HEK293T (cell line): ENCODE measurements around the gene NTNG2.

Experiments used
- CTCF ChIA-PET: fragments of 350-600 bp; formaldehyde crosslinking; extraction: SDS; loops from one replicate; lab custom pipeline; 2021; ENCODE audit warnings: antibody characterized with exemption, inconsistent platforms; lab: Yijun Ruan, JAX
- POLR2A ChIA-PET: fragments of 350-600 bp; formaldehyde crosslinking; extraction: SDS; loops from one replicate; lab custom pipeline; 2020; ENCODE audit warnings: antibody characterized with exemption, inconsistent platforms; lab: Yijun Ruan, JAX
- DNase-seq: peaks from one replicate; pipeline ENCODE4 v3.0.0; 2012; ENCODE audit warnings: mixed read lengths; ENCODE audit errors: extremely low spot score
- ARNT ChIP-seq: fragments of 450-650 bp; IDR thresholded peaks from 2 replicates; pipeline ENCODE4 v1.6.1; 2017; ENCODE audit warnings: mild to moderate bottlenecking
- BHLHE40 ChIP-seq: fragments of 450-650 bp; IDR thresholded peaks from 2 replicates; pipeline ENCODE4 v1.6.1; 2016; ENCODE audit warnings: mild to moderate bottlenecking, moderate library complexity, borderline replicate concordance
- CTBP1 ChIP-seq: fragments of 450-650 bp; IDR thresholded peaks from 2 replicates; pipeline ENCODE4 v1.6.1; 2016; ENCODE audit warnings: borderline replicate concordance
- ELF4 ChIP-seq: fragments of 450-650 bp; IDR thresholded peaks from 2 replicates; pipeline ENCODE4 v1.6.1; 2017; ENCODE audit warnings: antibody characterized with exemption
- FOXA1 ChIP-seq: fragments of 450-650 bp; IDR thresholded peaks from 2 replicates; pipeline ENCODE4 v1.6.1; 2016; ENCODE audit warnings: mild to moderate bottlenecking
- FOXK2 ChIP-seq: fragments of 450-650 bp; IDR thresholded peaks from 2 replicates; pipeline ENCODE4 v1.6.1; 2016; ENCODE audit warnings: mild to moderate bottlenecking
- FOXM1 ChIP-seq: fragments of 450-650 bp; IDR thresholded peaks from 2 replicates; pipeline ENCODE4 v1.6.1; 2017; ENCODE audit warnings: mild to moderate bottlenecking, borderline replicate concordance
- HDGF ChIP-seq: fragments of 450-650 bp; IDR thresholded peaks from 2 replicates; pipeline ENCODE4 v1.6.1; 2017; ENCODE audit warnings: antibody characterized with exemption, borderline replicate concordance
- L3MBTL2 ChIP-seq: fragments of 450-650 bp; conservative IDR thresholded peaks from 2 replicates; pipeline ENCODE4 v1.6.1; 2016; ENCODE audit warnings: mild to moderate bottlenecking
- LEF1 ChIP-seq: fragments of 450-650 bp; IDR thresholded peaks from 2 replicates; pipeline ENCODE4 v1.6.1; 2017; ENCODE audit warnings: mild to moderate bottlenecking, borderline replicate concordance
- NFRKB ChIP-seq: fragments of 450-650 bp; IDR thresholded peaks from 2 replicates; pipeline ENCODE4 v1.6.1; 2016; ENCODE audit warnings: mild to moderate bottlenecking, moderate library complexity
- SP1 ChIP-seq: fragments of 450-650 bp; IDR thresholded peaks from 2 replicates; pipeline ENCODE4 v1.6.1; 2017
- SUZ12 ChIP-seq: fragments of 450-650 bp; IDR thresholded peaks from 2 replicates; pipeline ENCODE4 v1.6.1; 2016; ENCODE audit warnings: mild to moderate bottlenecking
- TARDBP ChIP-seq: fragments of 450-650 bp; IDR thresholded peaks from 2 replicates; pipeline ENCODE4 v1.6.1; 2016
- ZNF384 ChIP-seq: fragments of 450-650 bp; IDR thresholded peaks from 2 replicates; pipeline ENCODE4 v1.6.1; 2016
- TF ChIP-seq, protein P1 (sequence below): fragments of 450-650 bp; IDR thresholded peaks from 2 replicates; pipeline ENCODE4 v1.6.1; 2016

NTNG2 gene

GRCh38 chr9:132201139-132201538, 39.3 kb downstream of the NTNG2 start:
- CTCF ChIA-PET: no interaction called here
- TF ChIP-seq SUZ12: no peak
- DNase-seq: no peak
- POLR2A ChIA-PET: no interaction called here

DNA sequence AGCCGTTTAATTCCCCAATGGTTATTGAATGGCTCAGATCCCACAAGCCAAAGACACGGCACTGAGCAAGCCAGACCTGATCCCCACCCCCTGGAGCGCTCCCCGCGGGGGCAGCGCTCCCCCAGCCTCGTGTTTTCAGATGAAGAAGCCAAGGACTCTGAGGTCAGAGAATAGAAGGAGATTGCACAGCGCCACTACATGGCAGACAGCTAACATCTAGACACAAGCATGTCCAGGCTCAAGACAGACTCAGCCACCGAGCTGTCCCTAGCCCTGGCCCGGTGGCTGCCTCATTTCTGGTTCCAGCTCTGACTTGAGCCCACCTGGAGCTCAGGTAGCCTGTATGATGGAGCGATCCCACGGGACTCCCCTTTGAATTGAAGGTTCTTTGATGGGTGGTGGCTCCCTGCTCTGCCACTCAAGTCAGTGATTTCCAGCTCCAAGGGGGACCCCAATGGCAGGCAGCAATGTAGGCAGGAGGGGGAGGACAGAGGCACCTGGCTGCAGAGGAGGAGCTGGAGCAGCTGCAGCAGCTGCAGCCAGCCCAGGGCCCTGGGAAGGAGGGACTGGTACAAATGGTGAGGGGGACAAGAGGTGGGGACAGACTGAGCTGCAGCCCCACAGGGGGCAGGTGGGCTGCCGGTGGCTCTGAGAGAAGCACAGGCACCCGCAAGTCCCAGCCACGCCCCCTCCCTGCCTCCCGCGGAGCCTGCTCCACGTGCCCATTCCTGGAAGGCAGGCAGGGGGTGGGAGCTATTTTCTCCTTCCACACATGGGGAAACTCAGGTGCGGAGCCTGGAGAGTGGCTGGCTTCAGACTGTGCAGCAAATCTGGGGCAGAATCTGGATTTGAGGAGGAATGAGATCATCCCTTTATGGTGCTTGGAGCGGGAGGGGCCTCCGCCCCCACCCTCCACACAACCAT, 40.2 kb downstream of the NTNG2 start:
- POLR2A ChIA-PET: no interaction called here

GRCh38 chr9:132204883-132205282, 43.0 kb downstream of the NTNG2 start:
- DNase-seq: no peak
- ChIA-PET CTCF (no interaction called here), POLR2A (no interaction called here)
- TF ChIP-seq CTBP1 (no peak), TARDBP (no peak), SUZ12 (no peak), ARNT (no peak), ZNF384 (no peak), L3MBTL2 (no peak), BHLHE40 (no peak), FOXM1 (no peak), FOXA1 (no peak), FOXK2 (no peak), ELF4 (no peak), LEF1 (no peak), HDGF (no peak), SP1 (no peak), NFRKB (no peak)
- TF ChIP-seq, protein P1, sequence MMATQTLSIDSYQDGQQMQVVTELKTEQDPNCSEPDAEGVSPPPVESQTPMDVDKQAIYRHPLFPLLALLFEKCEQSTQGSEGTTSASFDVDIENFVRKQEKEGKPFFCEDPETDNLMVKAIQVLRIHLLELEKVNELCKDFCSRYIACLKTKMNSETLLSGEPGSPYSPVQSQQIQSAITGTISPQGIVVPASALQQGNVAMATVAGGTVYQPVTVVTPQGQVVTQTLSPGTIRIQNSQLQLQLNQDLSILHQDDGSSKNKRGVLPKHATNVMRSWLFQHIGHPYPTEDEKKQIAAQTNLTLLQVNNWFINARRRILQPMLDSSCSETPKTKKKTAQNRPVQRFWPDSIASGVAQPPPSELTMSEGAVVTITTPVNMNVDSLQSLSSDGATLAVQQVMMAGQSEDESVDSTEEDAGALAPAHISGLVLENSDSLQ: no peak

More for the DNA sequence above, 40.2 kb downstream of the NTNG2 start:
- no peak for DNase-seq
- CTCF ChIA-PET: interaction anchor here (1.3 kb wide), 1 partner anchor 13 kb away, joined by 3 read pairs; no protein-coding TSS in a partner anchor
- TF ChIP-seq FOXK2 (no peak), FOXM1 (no peak), SP1 (no peak), ZNF384 (no peak), LEF1 (no peak), ARNT (no peak), NFRKB (no peak), SUZ12 (no peak), TARDBP (no peak), BHLHE40 (no peak)

- CTCF ChIA-PET: no interaction called here
- no peak for TF ChIP-seq FOXM1
- no peak for TF ChIP-seq FOXK2
- TF ChIP-seq FOXA1: no peak
- no peak for TF ChIP-seq L3MBTL2
- TF ChIP-seq, protein P1: no peak
- no peak for TF ChIP-seq CTBP1
- no peak for TF ChIP-seq TARDBP
- TF ChIP-seq SP1: no peak
- no peak for TF ChIP-seq ARNT
- no peak for TF ChIP-seq BHLHE40
- TF ChIP-seq ELF4: no peak
- no peak for TF ChIP-seq ZNF384
- POLR2A ChIA-PET: no interaction called here
- DNase-seq: no peak
These were observed 45.4 kb downstream of the NTNG2 start for GRCh38 chr9:132207215-132207614.

GRCh38 chr9:132207839-132208615, 46.2 kb downstream of the NTNG2 start:
- DNase-seq: no peak
- TF ChIP-seq ARNT: no peak
- POLR2A ChIA-PET: no interaction called here
- CTCF ChIA-PET: no interaction called here

DNA sequence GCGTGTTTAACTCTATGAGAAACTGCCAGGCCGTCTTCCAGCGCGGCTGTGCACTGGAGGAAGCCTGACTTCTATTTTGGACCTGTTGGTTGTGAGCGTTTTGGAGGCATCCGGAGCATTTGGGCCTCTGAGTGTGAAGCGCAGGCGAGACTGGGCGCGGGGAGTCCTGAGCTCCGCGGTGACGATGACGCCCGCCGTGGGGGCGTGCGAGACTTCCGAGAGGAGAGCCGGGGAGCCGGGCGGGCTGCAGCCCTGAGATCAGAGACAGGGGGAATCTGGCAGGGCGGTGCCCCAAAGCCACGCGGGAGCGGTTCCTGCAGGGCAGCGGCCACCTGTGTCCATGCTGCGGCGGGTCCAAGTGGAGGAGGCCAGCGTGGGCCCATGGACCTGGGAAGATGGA, 47.4 kb downstream of the NTNG2 start:
- ChIA-PET POLR2A (no interaction called here), CTCF (no interaction called here)
- TF ChIP-seq SUZ12 (no peak), L3MBTL2 (no peak), ELF4 (no peak), FOXK2 (no peak), ZNF384 (no peak), FOXM1 (no peak)

DNA sequence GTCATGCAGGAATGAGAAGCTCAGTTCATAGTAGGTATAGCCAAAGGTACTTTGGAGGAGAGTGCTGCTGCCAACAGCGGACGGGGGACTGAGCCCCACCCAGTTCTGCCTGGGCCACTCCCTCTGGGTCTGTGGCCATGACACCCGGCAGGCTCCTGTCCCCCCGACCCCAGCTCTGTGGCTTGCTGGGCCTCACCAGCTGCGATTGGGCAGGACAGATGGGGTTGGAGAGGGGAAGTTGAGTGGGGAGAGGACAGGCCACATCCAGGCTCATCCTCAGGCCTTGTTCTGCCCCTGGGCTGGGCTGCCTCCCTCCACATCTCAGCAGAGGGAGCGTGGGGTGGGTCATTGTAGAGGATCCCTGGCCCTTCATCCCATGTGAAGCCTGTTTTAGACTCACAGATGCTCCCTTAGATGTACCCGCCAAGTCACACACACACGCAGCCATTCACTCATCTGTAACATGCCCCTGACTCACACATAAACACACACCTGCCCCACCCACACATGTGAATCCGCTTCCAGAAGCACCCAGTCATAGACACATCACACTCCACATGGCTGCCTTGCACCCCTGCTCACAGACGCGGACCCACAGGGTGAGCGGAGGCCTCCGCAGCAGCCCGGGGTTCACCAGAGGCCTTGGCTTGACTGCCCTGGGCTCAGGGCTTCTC, 48.8 kb downstream of the NTNG2 start:
- TF ChIP-seq FOXK2 (no peak), FOXA1 (no peak), ZNF384 (no peak), BHLHE40 (no peak), TARDBP (no peak), HDGF (no peak), CTBP1 (no peak), SP1 (no peak), NFRKB (no peak)
- TF ChIP-seq, protein P1: no peak
- CTCF ChIA-PET: no interaction called here
- no peak for DNase-seq

More for the DNA sequence above, 47.4 kb downstream of the NTNG2 start:
- no peak for DNase-seq

More for the DNA sequence above, 48.8 kb downstream of the NTNG2 start:
- POLR2A ChIA-PET: no interaction called here
